Measurements from ENCODE around the gene EMILIN1. TPM values are rescaled to one million over a fixed set of nuclear protein-coding genes. Genes with fewer than 3 reads are reported as not detected.

Gene EMILIN1
- total and polyA plus RNA-seq, 2 of the 4 experiments (the other 2 are of a cell fraction): 26.5 to 95.6 TPM

DNA sequence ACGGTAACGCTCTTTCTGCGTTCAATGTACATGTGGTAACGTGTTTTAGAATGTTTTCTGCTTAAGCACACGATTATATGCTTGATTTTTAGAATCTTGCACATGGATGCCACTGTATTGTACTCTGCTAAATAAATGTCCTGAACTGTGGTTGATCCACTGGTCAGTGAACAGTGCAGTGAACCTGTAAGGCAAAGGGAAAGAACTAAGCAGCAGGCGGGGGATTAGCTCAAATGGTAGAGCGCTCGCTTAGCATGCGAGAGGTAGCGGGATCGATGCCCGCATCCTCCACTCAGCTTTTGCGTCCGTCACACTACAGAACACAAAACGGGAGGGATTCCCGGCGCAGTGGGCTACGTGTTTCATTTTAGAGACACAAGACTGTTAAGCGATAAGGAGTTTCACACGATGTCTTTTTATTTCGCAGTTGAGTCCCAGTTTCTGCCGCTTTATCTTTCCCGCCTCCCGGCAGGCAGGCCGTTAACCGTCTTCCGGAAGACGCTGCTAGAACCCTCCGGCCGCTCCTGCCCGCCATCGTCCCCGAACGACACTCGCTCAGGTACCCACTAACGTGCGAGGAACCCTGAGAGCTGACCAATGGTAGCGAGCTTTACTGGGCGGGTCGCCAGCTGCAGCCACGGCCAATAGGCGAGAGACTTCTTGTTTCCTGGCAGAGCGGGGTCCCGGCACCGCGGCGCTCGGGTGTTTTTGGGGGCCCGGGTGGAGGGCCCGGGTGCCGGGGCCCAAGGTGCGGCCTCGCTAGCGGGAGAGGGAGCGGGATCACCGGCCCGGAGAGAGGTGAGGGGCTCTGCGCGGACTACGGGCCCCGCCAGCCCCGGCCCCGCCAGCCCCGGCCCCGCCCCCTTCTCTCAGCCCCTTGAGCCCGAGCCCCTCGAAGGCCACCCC lies 27.2 kb upstream of the EMILIN1 start, which contains the start of gene AGBL5:
TSS of gene AGBL5 (plus strand) at position 673 of the 906 bp plus-strand sequence. CDS start 1,291 bp downstream, outside the sequence.
- Histone ChIP-seq H2BK15ac (ENCODE audit: low read depth, low read length) (no peak within 1 kb of the TSS), H4K91ac (ENCODE audit: insufficient read depth, low read depth, low read length) (peak within 1 kb of the TSS; percentile 69), H3K4me2 (ENCODE audit: low read depth, low read length) (peak within 1 kb of the TSS; percentile 96), H2AK5ac (ENCODE audit: low read depth, low read length) (peak within 1 kb of the TSS; percentile 47), H3K27me3 (ENCODE audit: control insufficient read depth, insufficient read depth, low read length) (no peaks in the 10 kb centered on the region), H3K4ac (ENCODE audit: low read depth, low read length) (peak within 1 kb of the TSS; percentile 75), H2BK120ac (ENCODE audit: low read depth, low read length) (0 out of 2 replicates have a peak within 1 kb of the TSS, but pooled peaks have one; percentile 12), H3K4me3 (ENCODE audit: insufficient read depth, low read depth, low read length) (peak within 1 kb of the TSS; percentile 78), H3K36me3 (ENCODE audit: control insufficient read depth, insufficient read depth, low read length) (peaks cover 21% of the 10 kb centered on the region), H3K79me1 (ENCODE audit: low read depth in 1 of 2, low read length in 2 of 2) (peaks cover 0 to 24% of the 10 kb centered on the region in 2 experiments; a peak in 2 of 4 replicates), H3K14ac (replicated peaks; ENCODE audit: low read depth, low read length) (peak within 1 kb of the TSS; percentile 77), H3K23ac (ENCODE audit: low read depth, low read length) (peak within 1 kb of the TSS; percentile 78; the same call in 1 of the 2 replicates), H4K5ac (ENCODE audit: low read depth, low read length) (peak within 1 kb of the TSS; percentile 63), H2BK20ac (ENCODE audit: low read depth, low read length) (no peak within 1 kb of the TSS), H3K9ac (ENCODE audit: low read depth, low read length) (peak within 1 kb of the TSS; percentile 83), H3K9me1 (ENCODE audit: insufficient read depth, low read length) (peaks cover 9% of the 10 kb centered on the region), H3K27ac (ENCODE audit: insufficient read depth, low read length) (peak within 1 kb of the TSS; percentile 78), H2BK5ac (ENCODE audit: low read depth, low read length, poor library complexity, severe bottlenecking) (peak within 1 kb of the TSS; percentile 75), H3K4me1 (ENCODE audit: control insufficient read depth, insufficient read depth, low read length) (peaks cover 5% of the 10 kb centered on the region), H4K8ac (ENCODE audit: low read depth in 2 of 2, low read length in 2 of 2) (peak within 1 kb of the TSS; percentile 22 to 91; a peak in 3 of 4 replicates), H3K56ac (ENCODE audit: extremely low read depth, insufficient read depth, low read length) (peak within 1 kb of the TSS; percentile 71; the same call in 1 of the 2 replicates), H2AK9ac (replicated peaks; ENCODE audit: low read depth, low read length, poor library complexity) (peak within 1 kb of the TSS; percentile 81), H2AFZ (replicated peaks; ENCODE audit: low read length, poor library complexity) (peak within 1 kb of the TSS; percentile 93), H3K9me3 (ENCODE audit: control insufficient read depth, insufficient read depth, low read length) (no peaks in the 10 kb centered on the region), H3K18ac (ENCODE audit: low read depth, low read length) (peak within 1 kb of the TSS; percentile 27; the same call in 1 of the 2 replicates), H4K20me1 (ENCODE audit: insufficient read depth, low read length) (peaks cover 13% of the 10 kb centered on the region)
- POLR2A ChIA-PET (ENCODE audit: unreplicated experiment): interaction anchor here (0.5 to 1.2 kb wide), 2 partner anchors 8 to 14 kb away, joined by 3 read pairs; no protein-coding TSS in a partner anchor
- ATAC-seq (ENCODE audit: low read depth) (peak; percentile 68), DNase-seq (peak; percentile 90)
- in situ Hi-C loops (cut with MboI; ENCODE audit: low sequenced_read_pairs) (no loop called here), dilution Hi-C loops (cut with HindIII; ENCODE audit: low sequenced_read_pairs, unreplicated experiment) (no loop called here), intact Hi-C loops (cut with micrococcal nuclease) (loop anchor here (1.0 to 2.0 kb wide), 5 partner anchors 19 to 90 kb away; partner anchors contain the start of genes KHK, OST4 and TMEM214)
- no peak for TF ChIP-seq RCOR1 (IDR thresholded peaks at IDR 0.05; ENCODE audit: insufficient replicate concordance, low read length)
- no peak for TF ChIP-seq RFX5 (IDR thresholded peaks at IDR 0.05; ENCODE audit: low read depth, low read length)
- TF ChIP-seq NFE2L2 (IDR thresholded peaks at IDR 0.05; ENCODE audit: low read depth, low read length): no peak; the same call in 1 of the 2 replicates
- no peak for TF ChIP-seq MAZ (IDR thresholded peaks at IDR 0.05; ENCODE audit: borderline replicate concordance, low read depth, low read length)
- TF ChIP-seq MXI1 (IDR thresholded peaks at IDR 0.05; ENCODE audit: borderline replicate concordance, low read depth, low read length): 0 out of 2 replicates have a peak, but pooled peaks have one; percentile 35
- peak; percentile 90 for TF ChIP-seq FOS (IDR thresholded peaks at IDR 0.05; ENCODE audit: low read depth, low read length)
- peak; percentile 10; the same call in 1 of the 2 replicates for TF ChIP-seq POLR2A (IDR thresholded peaks at IDR 0.05; ENCODE audit: low read depth, low read length)
- WGBS, 2 experiments (ENCODE audit: extremely low coverage in 2 of 2, insufficient read length in 1 of 2): 1% methylated on average over 42 of the region's 67 CpGs; no CpG with 5 or more reads in 1 of the 2 experiments
- CTCF ChIA-PET: interaction anchor here (0.7 to 1.0 kb wide), 3 partner anchors 30 to 128 kb away, joined by 3 read pairs; no protein-coding TSS in a partner anchor
- BruUV-seq (replicated peaks): no TSS peak

Measured in IMR-90 (cell line).